ENCODE data around the gene KLRC4. TPM values are rescaled to one million over a fixed set of nuclear protein-coding genes. Genes with fewer than 3 reads are reported as not detected.

Gene KLRC4
- total and polyA plus RNA-seq, 2 of the 8 experiments (the other 6 are each of a cell fraction or from before 2014, with no cell fraction given) = not detected

- H3K23me2 ChIP-seq (ENCODE audit: low read depth, low read length) = no peaks in the 10 kb centered on the region
- H3K79me1 ChIP-seq (ENCODE audit: low read depth, low read length) = no peaks in the 10 kb centered on the region
- H4K91ac ChIP-seq (replicated peaks; ENCODE audit: insufficient read length, low read length) = no peak overlapping the region
- no peak overlapping the region for H2AFZ ChIP-seq (ENCODE audit: low read length)
- no peaks in the 10 kb centered on the region for H3K36me3 ChIP-seq (ENCODE audit: control insufficient read depth in 2 of 4, insufficient read depth in 4 of 4, low read length in 3 of 4)
- H2AK5ac ChIP-seq (ENCODE audit: low read depth, low read length) = no peak overlapping the region
- no peaks in the 10 kb centered on the region for H3K79me2 ChIP-seq (ENCODE audit: control insufficient read depth in 1 of 2, insufficient read depth in 2 of 2, low read length in 2 of 2)
- POLR2A ChIA-PET (ENCODE audit: partially characterized antibody) = no interaction called here
- CTCF ChIA-PET (ENCODE audit: partially characterized antibody) = no interaction called here
- H3K4me1 ChIP-seq (replicated peaks in 1 of 4; ENCODE audit: control insufficient read depth in 3 of 4, insufficient read depth in 4 of 4, low read length in 3 of 4) = no peaks in the 10 kb centered on the region
- H3K27me3 ChIP-seq (replicated peaks in 1 of 4; ENCODE audit: control insufficient read depth in 3 of 4, extremely low read depth in 1 of 4, insufficient read depth in 3 of 4, low read length in 3 of 4) = no peaks in the 10 kb centered on the region
- no peak overlapping the region for H3K56ac ChIP-seq (replicated peaks; ENCODE audit: insufficient read length, low read depth, low read length)
- FAIRE-seq (no peak), DNase-seq (ENCODE audit: low read depth in 1 of 2, low spot score in 2 of 2) (no peak)
- no peaks in the 10 kb centered on the region for H4K20me1 ChIP-seq (replicated peaks in 1 of 2; ENCODE audit: control insufficient read depth in 1 of 2, insufficient read depth in 2 of 2, low read length in 2 of 2)
- H3K4me2 ChIP-seq (ENCODE audit: insufficient read depth in 1 of 2, low read depth in 2 of 2, low read length in 2 of 2) = no peak overlapping the region
- no peak overlapping the region for H4K5ac ChIP-seq (ENCODE audit: insufficient read length, low read depth, low read length)
- H3K23ac ChIP-seq (ENCODE audit: insufficient read length) = no peak overlapping the region
- no peak overlapping the region for H4K8ac ChIP-seq (ENCODE audit: extremely low read depth, insufficient read depth, low read length)
- H3K27ac ChIP-seq (ENCODE audit: low read depth, low read length) = no peak overlapping the region
- no peak overlapping the region for H3K14ac ChIP-seq (ENCODE audit: insufficient read length)
- no peak overlapping the region for H2BK12ac ChIP-seq (ENCODE audit: low read depth, low read length)
- H3K9me3 ChIP-seq (ENCODE audit: insufficient read depth in 2 of 2, low read depth in 1 of 2, low read length in 1 of 2) = peaks cover 0 to 5% of the 10 kb centered on the region in 2 experiments; a peak in 1 of 4 replicates
- H3K4me3 ChIP-seq (ENCODE audit: extremely low read depth in 1 of 4, insufficient read depth in 2 of 4, low read depth in 3 of 4, low read length in 4 of 4) = no peak overlapping the region
- no peak overlapping the region for H3K18ac ChIP-seq (ENCODE audit: extremely low read depth, low read length)
- H2BK120ac ChIP-seq (replicated peaks; ENCODE audit: low read depth, low read length) = no peak overlapping the region
- H2BK5ac ChIP-seq (ENCODE audit: low read depth, low read length) = no peak overlapping the region
- no peak overlapping the region for H2BK15ac ChIP-seq (ENCODE audit: low read length)
- H2BK20ac ChIP-seq (ENCODE audit: low read length) = no peak overlapping the region
- no peak overlapping the region for H3K4ac ChIP-seq (replicated peaks; ENCODE audit: insufficient read length, low read depth, low read length)
- H3K9ac ChIP-seq (replicated peaks in 1 of 4; ENCODE audit: extremely low read depth in 1 of 4, low read depth in 3 of 4, low read length in 3 of 4) = no peak overlapping the region
- no peak for TF ChIP-seq RNF2 (IDR thresholded peaks at IDR 0.05; ENCODE audit: borderline replicate concordance, low read depth, low read length, missing control alignments, poor library complexity, severe bottlenecking)
- TF ChIP-seq CEBPB (IDR thresholded peaks at IDR 0.05; ENCODE audit: low read depth, low read length) = no peak
- no peak for TF ChIP-seq SUZ12 (IDR thresholded peaks at IDR 0.05; ENCODE audit: low read length)
- no peak for TF ChIP-seq SIX5 (IDR thresholded peaks at IDR 0.05; ENCODE audit: low read depth, low read length)
- no peak for TF ChIP-seq EZH2 (IDR thresholded peaks at IDR 0.05; ENCODE audit: low read depth, low read length, severe bottlenecking)
- no peak for TF ChIP-seq USF2 (IDR thresholded peaks at IDR 0.05; ENCODE audit: low read length)
- TF ChIP-seq KDM1A (IDR thresholded peaks at IDR 0.05; ENCODE audit: borderline replicate concordance, low read length) = no peak
- no peak for TF ChIP-seq POLR2AphosphoS5 (IDR thresholded peaks at IDR 0.05; ENCODE audit: low read depth, low read length)
- TF ChIP-seq SIN3A (conservative IDR thresholded peaks at IDR 0.05 in 1 of 2, IDR thresholded peaks at IDR 0.05 in 1 of 2; ENCODE audit: low read depth in 1 of 2, low read length in 2 of 2) = no peak
- no peak for TF ChIP-seq JUND (IDR thresholded peaks at IDR 0.05; ENCODE audit: low read length)
- TF ChIP-seq KDM5A (IDR thresholded peaks at IDR 0.05; ENCODE audit: low read length) = no peak
- TF ChIP-seq CBX5 (IDR thresholded peaks at IDR 0.05; ENCODE audit: low read depth, low read length) = no peak
- TF ChIP-seq KDM4A (IDR thresholded peaks at IDR 0.05; ENCODE audit: low read depth, low read length, severe bottlenecking) = no peak
Observed at GRCh38 chr12:10404798-10405197, 4.8 kb downstream of the KLRC4 start.

Measured in H1 (cell line).